H1 (cell line): ENCODE data around the gene ATP4A. TPM values are rescaled to one million over a fixed set of nuclear protein-coding genes. Genes with fewer than 3 reads are reported as not detected.

Experiments used
- CTBP2 ChIP-seq: IDR thresholded peaks from 2 replicates; pipeline ENCODE4 v1.7.0; 2011; ENCODE audit warnings: borderline replicate concordance, mild to moderate bottlenecking, moderate library complexity, mixed read lengths, low read length; ENCODE audit not compliant: insufficient read depth, insufficient read length
- FOSL1 ChIP-seq: IDR thresholded peaks from 2 replicates; pipeline ENCODE4 v1.6.1; 2011; ENCODE audit warnings: mild to moderate bottlenecking, low read depth, low read length, moderate library complexity; ENCODE audit not compliant: insufficient read depth
- GTF2F1 ChIP-seq: IDR thresholded peaks from 2 replicates; pipeline ENCODE4 v1.6.1; 2012; ENCODE audit warnings: low read depth, low read length, improper control_type of control experiment, borderline replicate concordance
- JUN ChIP-seq: IDR thresholded peaks from 2 replicates; pipeline ENCODE4 v1.6.1; 2011; ENCODE audit warnings: low read depth, mild to moderate bottlenecking, improper control_type of control experiment, low read length
- NANOG ChIP-seq: IDR thresholded peaks from 2 replicates; pipeline ENCODE4 v1.6.1; 2011; ENCODE audit warnings: low read length, low read depth, mild to moderate bottlenecking, inconsistent platforms; ENCODE audit not compliant: insufficient read depth, poor library complexity, severe bottlenecking
- RFX5 ChIP-seq: IDR thresholded peaks from 2 replicates; pipeline ENCODE4 v1.6.1; 2011; ENCODE audit warnings: low read depth, low read length, improper control_type of control experiment, borderline replicate concordance
- RXRA ChIP-seq: IDR thresholded peaks from 2 replicates; pipeline ENCODE4 v1.6.1; 2011; ENCODE audit warnings: low read depth, mild to moderate bottlenecking, low read length, moderate library complexity; ENCODE audit not compliant: insufficient read depth
- TAF7 ChIP-seq: optimal IDR thresholded peaks from 2 replicates; pipeline ENCODE3; 2011; ENCODE audit warnings: low read depth, mild to moderate bottlenecking, inconsistent platforms, low read length, moderate library complexity, borderline replicate concordance
- TCF12 ChIP-seq: IDR thresholded peaks from 2 replicates; pipeline ENCODE4 v1.6.1; 2011; ENCODE audit warnings: low read depth, mild to moderate bottlenecking, low read length
- polyA plus RNA-seq, 7 experiments: library from polyadenylated mRNA; depleted of rRNA in 3 of 7; stranded (reverse) in 5 of 7; unstranded in 2 of 7; fragments of >200 nt in 5 of 7; fragments of 200-250 nt in 2 of 7; gene quantifications; 1 replicate in 5 of 7; 2 replicates in 1 of 7; 4 replicates in 1 of 7; pipeline versions ENCODE4 v1.2.1 to v1.2.3, GENCODE V29; 2011 to 2013; ENCODE audit warnings: missing spikeins in 2 of 7, mixed read lengths in 2 of 7
- total RNA-seq: library from RNA; stranded (reverse); fragmentation: NEBNext Ultra II Directional; extraction: Animal tissue kit (Norgen Biotek cat#: 25700); gene quantifications from 2 replicates; pipeline ENCODE4 v1.2.1, GENCODE V29; 2021
- TF ChIP-seq, protein P1 (sequence below): IDR thresholded peaks from 2 replicates; pipeline ENCODE4 v1.6.1; 2012; ENCODE audit warnings: inconsistent platforms

The ATP4A gene
- total and polyA plus RNA-seq, 2 of the 8 experiments (the other 6 are each of a cell fraction or from before 2014, with no cell fraction given) = 0.50 to 1.2 TPM

GRCh38 chr19:35512831-35513627, 50.4 kb downstream of the ATP4A start (continued):
- TF ChIP-seq FOSL1 (no peak), JUN (no peak), CTBP2 (no peak), TCF12 (no peak), GTF2F1 (no peak), RFX5 (no peak), NANOG (no peak), RXRA (no peak), TAF7 (no peak)
- TF ChIP-seq, protein P1, sequence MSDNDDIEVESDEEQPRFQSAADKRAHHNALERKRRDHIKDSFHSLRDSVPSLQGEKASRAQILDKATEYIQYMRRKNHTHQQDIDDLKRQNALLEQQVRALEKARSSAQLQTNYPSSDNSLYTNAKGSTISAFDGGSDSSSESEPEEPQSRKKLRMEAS = no peak
